Astrocyte (in vitro differentiated cells and primary cell): ENCODE data around the gene STARD13. TPM values are rescaled to one million over a fixed set of nuclear protein-coding genes. Genes with fewer than 3 reads are reported as not detected.

ENCODE experiments used
- DNase-seq: peaks from one replicate; pipeline ENCODE4 v3.0.0-alpha.2; 2010; ENCODE audit warnings: low read depth
- FAIRE-seq: peaks from 2 replicates; lab custom pipeline; 2011; peaks lifted over from hg19 to GRCh38; lab: Jason Lieb, UNC
- H2AFZ ChIP-seq: 2 replicates; pipeline ENCODE4 v1.6.0; 2012; ENCODE audit warnings: low read depth, low read length, inconsistent platforms
- H3K27ac ChIP-seq: 2 replicates; pipeline ENCODE4 v1.5.1; 2011; ENCODE audit warnings: low read depth, low read length, inconsistent platforms
- H3K27me3 ChIP-seq: 2 replicates; pipeline ENCODE4 v1.6.0; 2011; ENCODE audit warnings: low read length, inconsistent platforms; ENCODE audit not compliant: insufficient read depth
- H3K36me3 ChIP-seq: 2 replicates; pipeline ENCODE4 v1.5.1; 2011; ENCODE audit warnings: low read length, inconsistent platforms; ENCODE audit not compliant: insufficient read depth
- H3K4me1 ChIP-seq: 2 replicates; pipeline ENCODE4 v1.5.1; 2011; ENCODE audit warnings: low read length, inconsistent platforms; ENCODE audit not compliant: insufficient read depth
- H3K4me2 ChIP-seq: 2 replicates; pipeline ENCODE4 v1.6.0; 2012; ENCODE audit warnings: low read length, inconsistent platforms
- H3K4me3 ChIP-seq: 2 replicates; pipeline ENCODE4 v1.5.1; 2011; ENCODE audit warnings: low read depth, mild to moderate bottlenecking, low read length, inconsistent platforms; ENCODE audit not compliant: insufficient read depth
- H3K79me2 ChIP-seq: 2 replicates; pipeline ENCODE4 v1.6.0; 2012; ENCODE audit warnings: mild to moderate bottlenecking, low read length, inconsistent platforms; ENCODE audit not compliant: insufficient read depth
- H3K9ac ChIP-seq: 2 replicates; pipeline ENCODE4 v1.6.0; 2012; ENCODE audit warnings: mild to moderate bottlenecking, low read length, inconsistent platforms
- H3K9me3 ChIP-seq: 2 replicates; pipeline ENCODE4 v1.5.1; 2012; ENCODE audit warnings: low read depth, mild to moderate bottlenecking, low read length, inconsistent platforms; ENCODE audit not compliant: insufficient read depth
- H4K20me1 ChIP-seq: 2 replicates; pipeline ENCODE4 v1.6.0; 2012; ENCODE audit warnings: low read length, inconsistent platforms; ENCODE audit not compliant: insufficient read depth
- H3K27ac Mint-ChIP-seq: one replicate; pipeline ENCODE4 v1.8.0; 2021; ENCODE audit warnings: mild to moderate bottlenecking, mixed read lengths; ENCODE audit not compliant: unreplicated experiment
- H3K27me3 Mint-ChIP-seq: one replicate; pipeline ENCODE4 v1.8.0; 2021; ENCODE audit warnings: low read depth, mixed read lengths; ENCODE audit not compliant: unreplicated experiment
- H3K36me3 Mint-ChIP-seq: one replicate; pipeline ENCODE4 v1.8.0; 2021; ENCODE audit warnings: low read depth, mixed read lengths; ENCODE audit not compliant: unreplicated experiment
- H3K4me1 Mint-ChIP-seq: one replicate; pipeline ENCODE4 v1.8.0; 2021; ENCODE audit warnings: low read depth, mixed read lengths; ENCODE audit not compliant: unreplicated experiment
- H3K4me3 Mint-ChIP-seq: one replicate; pipeline ENCODE4 v1.8.0; 2021; ENCODE audit warnings: mild to moderate bottlenecking, moderate library complexity, mixed read lengths; ENCODE audit not compliant: unreplicated experiment
- H3K9me3 Mint-ChIP-seq: one replicate; pipeline ENCODE4 v1.8.0; 2021; ENCODE audit warnings: mild to moderate bottlenecking, mixed read lengths; ENCODE audit not compliant: unreplicated experiment
- CTCF ChIP-seq: IDR thresholded peaks from 2 replicates; pipeline ENCODE4 v1.5.1; 2011; ENCODE audit warnings: low read depth, mild to moderate bottlenecking, inconsistent platforms, low read length, moderate library complexity; ENCODE audit not compliant: insufficient read depth
- EZH2 ChIP-seq: IDR thresholded peaks from 2 replicates; pipeline ENCODE4 v1.6.1; 2012; ENCODE audit warnings: mild to moderate bottlenecking, low read length, inconsistent platforms; ENCODE audit not compliant: insufficient read depth
- total RNA-seq: library from RNA; stranded (reverse); gene quantifications from 2 replicates; pipeline ENCODE4 v1.2.1, GENCODE V29; 2021

STARD13 gene
- total RNA-seq, 1 donor from 2014 or later, result 30.1 TPM

DNA sequence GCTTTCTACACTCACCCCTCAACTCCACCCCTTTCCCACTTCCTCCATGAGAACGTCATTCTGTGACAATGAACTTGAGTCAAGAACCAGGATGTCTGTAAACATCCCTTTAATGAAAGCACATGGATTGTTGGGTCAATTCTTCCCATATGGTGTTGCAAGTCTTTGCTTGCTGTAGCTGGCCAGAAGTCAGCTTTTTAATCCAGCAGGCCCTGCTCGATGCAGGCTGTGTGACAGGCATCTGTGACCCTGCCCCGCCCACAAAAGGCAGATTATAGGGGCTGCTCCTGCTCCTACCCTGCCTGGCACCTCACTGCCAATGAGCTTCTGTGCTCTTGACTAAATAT is 78.0 kb downstream of the STARD13 start:
- no peak overlapping the region for H3K27ac Mint-ChIP-seq
- no peaks in the 10 kb centered on the region for H3K9me3 Mint-ChIP-seq
- peaks cover 11% of the 10 kb centered on the region for H4K20me1 ChIP-seq
- H3K4me1 ChIP-seq, result peaks cover 40% of the 10 kb centered on the region
- H3K4me1 Mint-ChIP-seq, result peaks cover 32% of the 10 kb centered on the region
- no peaks in the 10 kb centered on the region for H3K27me3 ChIP-seq
- no peak for TF ChIP-seq CTCF
- no peak for TF ChIP-seq EZH2
- peak overlapping the region; percentile 46 for H3K27ac ChIP-seq
- H3K4me2 ChIP-seq, result peak overlapping the region; percentile 47
- H3K4me3 Mint-ChIP-seq, result no peak overlapping the region
- H2AFZ ChIP-seq, result no peak overlapping the region
- DNase-seq (peak; percentile 78), FAIRE-seq (no peak)
- no peak overlapping the region for H3K4me3 ChIP-seq
- no peaks in the 10 kb centered on the region for H3K27me3 Mint-ChIP-seq
- peaks cover 98% of the 10 kb centered on the region for H3K79me2 ChIP-seq
- H3K9me3 ChIP-seq, result no peaks in the 10 kb centered on the region
- H3K9ac ChIP-seq, result peak overlapping the region; percentile 49
- H3K36me3 ChIP-seq, result no peaks in the 10 kb centered on the region
- peaks cover 5% of the 10 kb centered on the region for H3K36me3 Mint-ChIP-seq

GRCh38 chr13:33206945-33207614 is 78.5 kb downstream of the STARD13 start:
- Histone ChIP-seq H3K27ac (peak overlapping the region; percentile 46), H3K9ac (peak overlapping the region; percentile 49), H3K79me2 (peaks cover 98% of the 10 kb centered on the region), H3K36me3 (no peaks in the 10 kb centered on the region), H3K27me3 (no peaks in the 10 kb centered on the region), H3K4me3 (no peak overlapping the region), H3K9me3 (no peaks in the 10 kb centered on the region), H3K4me2 (peak overlapping the region; percentile 47), H2AFZ (no peak overlapping the region), H4K20me1 (peaks cover 11% of the 10 kb centered on the region), H3K4me1 (peaks cover 40% of the 10 kb centered on the region)
- no peak for FAIRE-seq
- peaks cover 5% of the 10 kb centered on the region for H3K36me3 Mint-ChIP-seq
- DNase-seq, result no peak
- H3K4me1 Mint-ChIP-seq, result peaks cover 36% of the 10 kb centered on the region
- no peak overlapping the region for H3K27ac Mint-ChIP-seq
- peaks cover 3% of the 10 kb centered on the region for H3K9me3 Mint-ChIP-seq
- no peak overlapping the region for H3K4me3 Mint-ChIP-seq
- TF ChIP-seq EZH2, result no peak
- H3K27me3 Mint-ChIP-seq, result no peaks in the 10 kb centered on the region

GRCh38 chr13:33206425-33206824 is 79.1 kb downstream of the STARD13 start:
- Histone ChIP-seq H3K4me3 (no peak overlapping the region), H2AFZ (no peak overlapping the region), H4K20me1 (peaks cover 11% of the 10 kb centered on the region), H3K27me3 (no peaks in the 10 kb centered on the region), H3K4me1 (peaks cover 40% of the 10 kb centered on the region), H3K9me3 (no peaks in the 10 kb centered on the region), H3K9ac (peak overlapping the region; percentile 74), H3K27ac (peak overlapping the region; percentile 46), H3K79me2 (peaks cover 98% of the 10 kb centered on the region), H3K36me3 (no peaks in the 10 kb centered on the region), H3K4me2 (peak overlapping the region; percentile 4)
- peaks cover 36% of the 10 kb centered on the region for H3K4me1 Mint-ChIP-seq
- H3K9me3 Mint-ChIP-seq, result peaks cover 3% of the 10 kb centered on the region
- H3K4me3 Mint-ChIP-seq, result no peak overlapping the region
- peak; percentile 72 for DNase-seq
- no peak for TF ChIP-seq EZH2
- TF ChIP-seq CTCF, result no peak
- H3K27ac Mint-ChIP-seq, result peak overlapping the region; percentile 11
- peaks cover 5% of the 10 kb centered on the region for H3K36me3 Mint-ChIP-seq
- FAIRE-seq, result no peak
- no peaks in the 10 kb centered on the region for H3K27me3 Mint-ChIP-seq
